Esophagus squamous epithelium (tissue), 5 donors: ENCODE measurements around the gene COX19. TPM values are rescaled to one million over a fixed set of nuclear protein-coding genes. Genes with fewer than 3 reads are reported as not detected.

Experiments
- DNase-seq: peaks from one replicate; lab custom pipeline; 2025; lab: John Stamatoyannopoulos, UW
- H3K27ac ChIP-seq, 4 donors: fragments of 200-600 bp; sonication (generic); one replicate each; pipeline ENCODE4 v1.5.1; 2016 to 2019; ENCODE audit warnings: mild to moderate bottlenecking in 1 of 4
- H3K27me3 ChIP-seq, 4 donors: fragments of 200-600 bp; sonication (generic); 1 replicate in 3 of 4; 2 replicates in 1 of 4; pipeline versions ENCODE4 v1.5.1 to v1.6.0; 2017 to 2021; ENCODE audit warnings: antibody characterized with exemption in 1 of 4
- H3K36me3 ChIP-seq, 3 donors: fragments of 200-600 bp; sonication (generic); one replicate each; pipeline ENCODE4 v1.5.1; 2016 to 2019
- H3K4me1 ChIP-seq, 3 donors: fragments of 200-600 bp; sonication (generic); one replicate each; pipeline ENCODE4 v1.5.1; 2017 to 2019
- H3K4me3 ChIP-seq, 4 donors: fragments of 200-600 bp; sonication (generic); 1 replicate in 3 of 4; 2 replicates in 1 of 4; pipeline ENCODE4 v1.5.1; 2016 to 2019; ENCODE audit warnings: mild to moderate bottlenecking in 2 of 4, moderate library complexity in 1 of 4
- H3K9me3 ChIP-seq, 3 donors: fragments of 200-600 bp; sonication (generic); one replicate each; pipeline ENCODE4 v1.5.1; 2016 to 2019
- POLR2A ChIP-seq, 4 donors: fragments of 450-650 bp; IDR thresholded peaks; one replicate each; pipeline ENCODE4 v1.6.1; 2017; ENCODE audit warnings: antibody characterized with exemption in 4 of 4, mild to moderate bottlenecking in 4 of 4, moderate library complexity in 3 of 4
- WGBS, 2 donors: methylation state at CpG; one replicate each; pipeline ENCODE4 v1.1.5; 2018; 5-methylcytosine and 5-hydroxymethylcytosine counted together
- intact Hi-C: fragments of 100-400 bp; cut with DNase I; formaldehyde crosslinking; loops from one replicate; pipeline ENCODE4 v1.15.0; 2022
- total RNA-seq, 4 donors: library from RNA; depleted of rRNA; stranded (reverse); fragments of >200 nt; gene quantifications; one replicate each; pipeline ENCODE4 v1.1.0, GENCODE V29; 2016
- TF ChIP-seq, protein P1 (sequence below), 6 experiments: fragments of 450-650 bp in 4 of 6; fragments of 200-600 bp in 2 of 6; sonication (generic) in 2 of 6; IDR thresholded peaks; one replicate each; pipeline ENCODE4 v1.5.1; 2016 to 2019; ENCODE audit warnings: antibody characterized with exemption in 6 of 6, mild to moderate bottlenecking in 4 of 6, moderate library complexity in 4 of 6
- donor health status: DM: yes; HTN: yes; CAD: no.

The COX19 gene
- total RNA-seq, 4 donors from 2014 or later = 4.0 to 13.0 (median 6.9) TPM

- intact Hi-C loops = no loop called here
- no peak for DNase-seq
- H3K4me3 ChIP-seq = no peak overlapping the region
- no peaks in the 10 kb centered on the region for H3K9me3 ChIP-seq
- 89 to 94% methylated on average over 18 to 21 of the region's 39 CpGs for WGBS, 2 donors
- peaks cover 27 to 61% (median 36%) of the 10 kb centered on the region in 3 donors for H3K36me3 ChIP-seq
- TF ChIP-seq, protein P1, sequence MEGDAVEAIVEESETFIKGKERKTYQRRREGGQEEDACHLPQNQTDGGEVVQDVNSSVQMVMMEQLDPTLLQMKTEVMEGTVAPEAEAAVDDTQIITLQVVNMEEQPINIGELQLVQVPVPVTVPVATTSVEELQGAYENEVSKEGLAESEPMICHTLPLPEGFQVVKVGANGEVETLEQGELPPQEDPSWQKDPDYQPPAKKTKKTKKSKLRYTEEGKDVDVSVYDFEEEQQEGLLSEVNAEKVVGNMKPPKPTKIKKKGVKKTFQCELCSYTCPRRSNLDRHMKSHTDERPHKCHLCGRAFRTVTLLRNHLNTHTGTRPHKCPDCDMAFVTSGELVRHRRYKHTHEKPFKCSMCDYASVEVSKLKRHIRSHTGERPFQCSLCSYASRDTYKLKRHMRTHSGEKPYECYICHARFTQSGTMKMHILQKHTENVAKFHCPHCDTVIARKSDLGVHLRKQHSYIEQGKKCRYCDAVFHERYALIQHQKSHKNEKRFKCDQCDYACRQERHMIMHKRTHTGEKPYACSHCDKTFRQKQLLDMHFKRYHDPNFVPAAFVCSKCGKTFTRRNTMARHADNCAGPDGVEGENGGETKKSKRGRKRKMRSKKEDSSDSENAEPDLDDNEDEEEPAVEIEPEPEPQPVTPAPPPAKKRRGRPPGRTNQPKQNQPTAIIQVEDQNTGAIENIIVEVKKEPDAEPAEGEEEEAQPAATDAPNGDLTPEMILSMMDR (IDR thresholded peaks at IDR 0.05) = no peak
- TF ChIP-seq POLR2A (IDR thresholded peaks at IDR 0.05) = no peak
- H3K27me3 ChIP-seq = peaks cover 0 to 1% (median 0%) of the 10 kb centered on the region in 4 donors
- H3K4me1 ChIP-seq = peaks cover 6 to 51% (median 25%) of the 10 kb centered on the region in 3 donors
- no peak overlapping the region for H3K27ac ChIP-seq
These were observed 7.8 kb downstream of the COX19 start for GRCh38 chr7:967361-968082.

DNA sequence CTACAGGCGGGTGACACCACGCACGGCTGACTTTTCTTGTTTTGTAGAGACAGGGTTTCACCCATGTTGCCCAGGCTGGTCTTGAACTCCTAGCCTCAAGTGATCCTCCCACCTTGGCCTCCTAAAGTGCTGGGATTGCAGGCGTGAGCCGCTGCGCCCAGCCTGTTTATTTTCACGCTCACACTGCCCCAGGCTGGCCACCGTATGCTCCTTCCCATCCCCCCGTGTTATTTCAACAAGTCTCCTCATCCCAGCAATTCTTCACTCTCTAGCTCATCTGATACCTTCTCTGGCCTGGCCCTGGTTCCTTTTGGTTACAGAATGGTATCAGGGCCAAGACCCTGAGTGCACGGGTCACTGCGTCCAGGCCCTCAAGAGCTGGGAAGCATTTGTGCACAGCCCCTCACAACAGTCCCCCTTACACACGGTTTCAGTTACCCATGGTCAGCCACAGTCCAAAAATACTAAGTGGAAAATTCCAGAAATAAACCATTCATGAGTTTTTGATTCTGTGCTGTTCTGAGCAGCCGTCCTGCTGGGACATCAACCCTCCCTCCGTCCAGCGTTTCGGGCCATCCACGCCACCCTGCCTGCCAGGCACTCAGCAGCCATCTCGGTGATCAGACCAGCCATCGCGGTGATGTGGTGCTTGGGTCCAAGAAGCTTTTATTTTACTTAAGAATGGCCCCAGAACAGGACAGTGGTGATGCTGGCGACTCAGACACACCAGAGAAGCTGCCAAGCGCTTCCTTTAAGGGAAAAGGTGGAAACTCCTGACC lies 8.9 kb downstream of the COX19 start:
- Histone ChIP-seq H3K4me3 (no peak overlapping the region), H3K4me1 (peaks cover 6 to 40% (median 25%) of the 10 kb centered on the region in 3 donors), H3K9me3 (no peaks in the 10 kb centered on the region), H3K36me3 (peaks cover 22 to 50% (median 26%) of the 10 kb centered on the region in 3 donors), H3K27ac (no peak overlapping the region), H3K27me3 (peaks cover 0 to 7% (median 0%) of the 10 kb centered on the region in 4 donors)
- no peak for DNase-seq
- TF ChIP-seq POLR2A (IDR thresholded peaks at IDR 0.05) = no peak
- TF ChIP-seq, protein P1 (IDR thresholded peaks at IDR 0.05) = no peak
- 71 to 81% methylated on average over 18 to 19 of the region's 22 CpGs for WGBS, 2 donors
- intact Hi-C loops = no loop called here

DNA sequence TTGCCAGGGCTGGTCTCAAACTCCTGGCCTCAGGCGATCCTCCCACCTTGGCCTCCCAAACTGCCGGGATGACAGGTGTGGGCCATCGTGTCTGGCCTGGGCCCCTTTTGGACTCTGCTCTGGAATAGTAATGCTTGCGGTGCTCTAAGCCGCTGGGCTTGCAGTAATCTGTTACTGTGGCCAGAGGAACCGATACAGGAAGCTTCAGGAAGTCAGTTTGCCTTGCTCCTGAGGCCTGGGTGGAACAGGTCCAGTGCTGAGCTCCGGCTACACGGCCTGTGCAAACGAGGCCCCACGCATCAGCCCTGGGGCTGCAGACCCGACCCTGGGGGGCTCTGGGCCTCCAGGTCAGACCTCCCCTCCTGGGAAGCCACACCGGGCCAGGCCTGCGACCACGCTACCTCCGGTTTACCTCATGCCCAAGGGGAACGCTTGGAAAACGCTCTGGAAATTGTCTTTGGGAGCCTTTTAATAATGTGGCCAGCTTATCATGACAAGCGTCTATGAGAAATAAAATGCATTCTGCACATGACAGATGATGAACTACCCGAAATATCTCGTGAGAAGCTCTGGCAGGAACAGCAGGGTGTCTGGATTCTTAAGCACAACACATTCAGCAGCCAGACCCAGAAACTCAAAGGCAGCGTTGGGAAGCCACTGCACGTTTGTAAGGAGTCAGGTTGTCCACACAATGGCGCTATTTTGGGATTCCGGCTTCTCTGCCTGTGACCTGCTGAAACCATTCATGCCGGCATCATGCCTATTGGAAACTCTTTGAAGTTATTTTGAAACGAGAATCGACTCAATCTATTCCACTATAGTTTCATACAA lies 10.7 kb downstream of the COX19 start:
- H3K9me3 ChIP-seq = no peaks in the 10 kb centered on the region
- peaks cover 6 to 40% (median 25%) of the 10 kb centered on the region in 3 donors for H3K4me1 ChIP-seq
- no peak for DNase-seq
- peaks cover 13 to 32% (median 22%) of the 10 kb centered on the region in 3 donors for H3K36me3 ChIP-seq
- no peak for TF ChIP-seq POLR2A (IDR thresholded peaks at IDR 0.05)
- TF ChIP-seq, protein P1 (IDR thresholded peaks at IDR 0.05) = peak in 2 of 6 experiments; percentile 4 to 14
- intact Hi-C loops = no loop called here
- WGBS, 2 donors = 36 to 41% methylated on average over 13 to 14 of the region's 27 CpGs
- H3K27me3 ChIP-seq = peaks cover 0 to 15% (median 0%) of the 10 kb centered on the region in 4 donors
- H3K4me3 ChIP-seq = no peak overlapping the region
- peak overlapping the region; percentile 20 to 86 (median 60) for H3K27ac ChIP-seq

- peaks cover 0 to 24% (median 0%) of the 10 kb centered on the region in 4 donors for H3K27me3 ChIP-seq
- H3K36me3 ChIP-seq = peaks cover 13 to 20% (median 13%) of the 10 kb centered on the region in 3 donors
- intact Hi-C loops = no loop called here
- no peak overlapping the region for H3K4me3 ChIP-seq
- H3K27ac ChIP-seq = peak overlapping the region in 1 of 4 donors; percentile 79
- WGBS, 2 donors = 48% methylated on average over 13 of the region's 37 CpGs; no CpG with 5 or more reads in 1 of the 2 donors
- no peak for TF ChIP-seq POLR2A (IDR thresholded peaks at IDR 0.05)
- TF ChIP-seq, protein P1 (IDR thresholded peaks at IDR 0.05) = peak in 2 of 6 experiments; percentile 11 to 12
- H3K4me1 ChIP-seq = peaks cover 6 to 40% (median 25%) of the 10 kb centered on the region in 3 donors
- DNase-seq = no peak
- no peaks in the 10 kb centered on the region for H3K9me3 ChIP-seq
These were observed 11.9 kb downstream of the COX19 start for GRCh38 chr7:963236-964078.
